ENCODE data around the gene RAI1.

- TF ChIP-seq POLR2A (IDR thresholded peaks at IDR 0.05; ENCODE audit: low read depth, low read length), result no peak
- TF ChIP-seq POLR2AphosphoS5 (IDR thresholded peaks at IDR 0.05; ENCODE audit: low read depth, low read length), result no peak
Measured at GRCh38 chr17:17727111-17727659, 45.9 kb downstream of the RAI1 start.
